OCI-LY1 (cell line): Measurements from ENCODE around the gene PFKL.
"Not testable (repeated sequence)": the region's sequence is repeated elsewhere in the genome, so short reads cannot be mapped to it uniquely, and the experiment has no call there.

Experiments
- H2AFZ ChIP-seq: fragments of 200-600 bp; sonication (generic), shearing (Covaris generic); 2 replicates; pipeline ENCODE4 v1.6.0; 2014; ENCODE audit warnings: antibody characterized with exemption, mild to moderate bottlenecking, low read length
- H3F3A ChIP-seq: fragments of 200-600 bp; sonication (generic), shearing (Covaris generic); 2 replicates; pipeline ENCODE4 v1.6.0; 2014; ENCODE audit warnings: mild to moderate bottlenecking, antibody characterized with exemption, low read length, moderate library complexity; ENCODE audit not compliant: insufficient read depth
- H3K27ac ChIP-seq: fragments of 200-600 bp; sonication (generic); 2 replicates; pipeline ENCODE4 v1.5.1; 2014; ENCODE audit warnings: low read length, mixed run types, mild to moderate bottlenecking, low read depth; ENCODE audit not compliant: poor library complexity, severe bottlenecking
- H3K27me3 ChIP-seq: fragments of 200-600 bp; sonication (generic); 2 replicates; pipeline ENCODE4 v1.6.0; 2014; ENCODE audit warnings: antibody characterized with exemption, mild to moderate bottlenecking, low read length, moderate library complexity; ENCODE audit not compliant: insufficient read depth
- H3K36me3 ChIP-seq: fragments of 200-600 bp; sonication (generic); 2 replicates; pipeline ENCODE4 v1.6.1; 2014; ENCODE audit warnings: mild to moderate bottlenecking, antibody characterized with exemption, low read length, moderate library complexity, mixed read lengths; ENCODE audit not compliant: insufficient read depth
- H3K4me1 ChIP-seq: fragments of 200-600 bp; sonication (generic); 2 replicates; pipeline ENCODE4 v1.5.1; 2014; ENCODE audit warnings: mild to moderate bottlenecking, low read length, moderate library complexity; ENCODE audit not compliant: insufficient read depth, severe bottlenecking
- H3K4me2 ChIP-seq: fragments of 200-600 bp; sonication (generic), shearing (Covaris generic); 2 replicates; pipeline ENCODE4 v1.6.1; 2014; ENCODE audit warnings: low read length
- H3K4me3 ChIP-seq: fragments of 200-600 bp; sonication (generic); 2 replicates; pipeline ENCODE4 v1.5.1; 2014; ENCODE audit warnings: low read length, low read depth, mild to moderate bottlenecking, mixed read lengths; ENCODE audit not compliant: poor library complexity, severe bottlenecking
- H3K79me2 ChIP-seq: fragments of 200-600 bp; shearing (Covaris generic); 2 replicates; pipeline ENCODE4 v1.6.1; 2016; ENCODE audit warnings: mixed run types, low read length, mixed read lengths; ENCODE audit not compliant: insufficient read depth
- H3K9ac ChIP-seq: fragments of 200-600 bp; sonication (generic), shearing (Covaris generic); 2 replicates; pipeline ENCODE4 v1.6.1; 2014; ENCODE audit warnings: mild to moderate bottlenecking, low read length, mixed read lengths
- H3K9me2 ChIP-seq: fragments of 200-600 bp; sonication (generic), shearing (Covaris generic); 2 replicates; pipeline ENCODE4 v1.6.1; 2014; ENCODE audit warnings: low read depth, mild to moderate bottlenecking, low read length, mixed read lengths
- H3K9me3 ChIP-seq: fragments of 200-600 bp; shearing (Covaris generic); 2 replicates; pipeline ENCODE4 v1.6.1; 2014; ENCODE audit warnings: low read length, mixed read lengths
- H4K20me1 ChIP-seq: fragments of 200-600 bp; sonication (generic), shearing (Covaris generic); 2 replicates; pipeline ENCODE4 v1.6.0; 2016; ENCODE audit warnings: mild to moderate bottlenecking, low read length; ENCODE audit not compliant: insufficient read depth
- EZH2 ChIP-seq: fragments of 200-600 bp; sonication (generic), shearing (Covaris generic); IDR thresholded peaks from 2 replicates; pipeline ENCODE4 v1.8.0; 2017; ENCODE audit warnings: borderline replicate concordance, mixed run types, mild to moderate bottlenecking, antibody characterized with exemption, low read length, moderate library complexity, mixed read lengths
- TF ChIP-seq, protein P1 (sequence below): fragments of 200-600 bp; sonication (generic), shearing (Covaris generic); IDR thresholded peaks from 2 replicates; pipeline ENCODE4 v1.5.1; 2017; ENCODE audit warnings: mild to moderate bottlenecking, antibody characterized with exemption, low read length, moderate library complexity, mixed read lengths

Gene PFKL

DNA sequence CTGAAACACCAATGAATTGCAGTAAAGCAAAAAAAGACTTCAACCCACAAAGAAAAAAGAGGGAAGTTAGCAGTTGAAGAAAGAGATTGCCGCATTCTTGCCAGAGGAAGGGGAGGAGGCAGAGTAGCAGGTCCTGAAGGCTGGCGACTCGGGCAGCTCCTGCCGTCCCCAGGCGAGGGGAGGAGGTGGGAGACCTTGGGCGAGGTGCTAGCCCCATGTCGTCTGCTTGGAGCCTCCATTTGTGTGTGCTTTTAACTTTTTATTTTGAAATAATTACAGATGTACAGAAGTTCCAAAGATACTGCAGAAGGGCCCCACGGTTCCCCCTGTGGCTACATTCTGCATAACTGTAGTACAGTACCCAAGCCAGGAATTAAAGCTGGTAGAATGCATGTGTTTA lies 60.3 kb downstream of the PFKL start:
- Histone ChIP-seq H3K4me3 (no peak overlapping the region), H3K9ac (no peak overlapping the region), H3K27me3 (peaks cover 8% of the 10 kb centered on the region; the same call in 1 of the 2 replicates), H3K36me3 (no peaks in the 10 kb centered on the region), H4K20me1 (no peaks in the 10 kb centered on the region), H2AFZ (no peak overlapping the region), H3K9me3 (no peaks in the 10 kb centered on the region), H3F3A (no peaks in the 10 kb centered on the region), H3K4me1 (no peaks in the 10 kb centered on the region), H3K4me2 (no peak overlapping the region), H3K79me2 (no peaks in the 10 kb centered on the region), H3K9me2 (no peaks in the 10 kb centered on the region), H3K27ac (no peak overlapping the region)
- TF ChIP-seq EZH2, result no peak
- TF ChIP-seq, protein P1, sequence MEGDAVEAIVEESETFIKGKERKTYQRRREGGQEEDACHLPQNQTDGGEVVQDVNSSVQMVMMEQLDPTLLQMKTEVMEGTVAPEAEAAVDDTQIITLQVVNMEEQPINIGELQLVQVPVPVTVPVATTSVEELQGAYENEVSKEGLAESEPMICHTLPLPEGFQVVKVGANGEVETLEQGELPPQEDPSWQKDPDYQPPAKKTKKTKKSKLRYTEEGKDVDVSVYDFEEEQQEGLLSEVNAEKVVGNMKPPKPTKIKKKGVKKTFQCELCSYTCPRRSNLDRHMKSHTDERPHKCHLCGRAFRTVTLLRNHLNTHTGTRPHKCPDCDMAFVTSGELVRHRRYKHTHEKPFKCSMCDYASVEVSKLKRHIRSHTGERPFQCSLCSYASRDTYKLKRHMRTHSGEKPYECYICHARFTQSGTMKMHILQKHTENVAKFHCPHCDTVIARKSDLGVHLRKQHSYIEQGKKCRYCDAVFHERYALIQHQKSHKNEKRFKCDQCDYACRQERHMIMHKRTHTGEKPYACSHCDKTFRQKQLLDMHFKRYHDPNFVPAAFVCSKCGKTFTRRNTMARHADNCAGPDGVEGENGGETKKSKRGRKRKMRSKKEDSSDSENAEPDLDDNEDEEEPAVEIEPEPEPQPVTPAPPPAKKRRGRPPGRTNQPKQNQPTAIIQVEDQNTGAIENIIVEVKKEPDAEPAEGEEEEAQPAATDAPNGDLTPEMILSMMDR, result no peak

DNA sequence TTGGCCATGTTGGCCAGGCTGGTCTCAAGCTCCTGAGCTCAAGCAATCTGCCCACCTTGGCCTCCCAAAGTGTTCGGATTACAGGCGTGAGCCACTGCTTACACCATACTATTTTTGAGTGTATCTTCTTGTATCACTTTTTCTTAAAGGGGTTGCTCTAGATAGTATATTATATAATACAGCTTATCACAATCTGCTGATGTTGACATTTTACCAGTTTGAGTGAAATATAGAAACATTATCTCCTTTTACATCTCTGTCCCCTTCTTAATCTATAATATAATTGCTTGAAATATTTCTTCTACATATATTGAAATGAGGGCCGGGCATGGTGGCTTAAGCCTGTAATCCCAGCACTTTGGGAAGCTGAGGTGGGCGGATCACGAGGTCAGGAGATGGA lies 62.0 kb downstream of the PFKL start:
- not testable (repeated sequence) for H3K4me3 ChIP-seq, H3K9me2 ChIP-seq, H2AFZ ChIP-seq, H3F3A ChIP-seq, H3K4me1 ChIP-seq, H3K27me3 ChIP-seq, H3K79me2 ChIP-seq, H3K9me3 ChIP-seq, H3K36me3 ChIP-seq, H4K20me1 ChIP-seq, H3K27ac ChIP-seq, H3K9ac ChIP-seq, H3K4me2 ChIP-seq

GRCh38 chr21:44363278-44363677 lies 63.4 kb downstream of the PFKL start:
- no peaks in the 10 kb centered on the region for H3K79me2 ChIP-seq
- H3F3A ChIP-seq, result no peaks in the 10 kb centered on the region
- no peak overlapping the region for H3K4me2 ChIP-seq
- no peaks in the 10 kb centered on the region for H3K4me1 ChIP-seq
- no peak overlapping the region for H3K27ac ChIP-seq
- H2AFZ ChIP-seq, result no peak overlapping the region
- H3K27me3 ChIP-seq, result peaks cover 8% of the 10 kb centered on the region; the same call in 1 of the 2 replicates
- no peaks in the 10 kb centered on the region for H3K36me3 ChIP-seq
- TF ChIP-seq EZH2, result no peak
- TF ChIP-seq, protein P1, result no peak
- H3K9me2 ChIP-seq, result no peaks in the 10 kb centered on the region
- H4K20me1 ChIP-seq, result no peaks in the 10 kb centered on the region
- no peaks in the 10 kb centered on the region for H3K9me3 ChIP-seq
- no peak overlapping the region for H3K4me3 ChIP-seq
- H3K9ac ChIP-seq, result no peak overlapping the region
